ENCODE data around the gene SH3D21.

SH3D21 gene

DNA sequence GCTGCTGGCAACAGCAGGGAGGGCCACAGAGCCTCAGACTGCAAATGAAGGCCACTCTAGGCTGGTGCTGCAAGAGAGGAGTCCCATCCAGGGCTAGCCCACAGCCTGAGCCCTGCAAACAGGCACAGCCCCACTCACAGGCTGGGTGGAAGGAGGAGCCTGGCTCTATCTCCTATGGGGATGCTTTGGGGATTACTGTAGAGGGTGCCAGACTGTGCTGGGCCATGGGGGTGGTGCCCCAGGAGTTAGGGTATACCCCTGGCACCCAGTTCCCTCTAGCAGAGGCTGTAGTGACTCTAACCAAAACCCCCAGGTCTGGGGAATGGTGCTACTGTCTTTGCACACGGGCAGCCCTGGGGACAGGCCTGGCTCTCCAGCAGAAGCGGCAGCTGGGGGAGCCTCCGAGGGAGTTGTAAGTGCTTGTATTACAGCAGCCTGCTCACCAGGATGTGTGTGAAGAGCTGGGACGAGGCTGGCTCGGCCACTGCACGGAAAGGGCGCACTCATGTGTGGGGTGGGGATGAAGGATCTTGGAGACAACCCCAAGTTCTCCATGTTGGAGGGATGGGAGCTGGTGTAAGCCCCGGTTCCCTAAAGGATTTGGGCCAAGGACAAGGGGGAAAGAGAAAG lies 40.7 kb downstream of the SH3D21 start:
- Histone ChIP-seq H3K27ac (ENCODE audit: extremely low read depth, low read depth, low read length) (no peak overlapping the region), H3K9me3 (ENCODE audit: control insufficient read depth, insufficient read depth, low read depth, low read length) (no peaks in the 10 kb centered on the region), H3K4me1 (ENCODE audit: control insufficient read depth, insufficient read depth, low read length) (no peaks in the 10 kb centered on the region), H3K36me3 (ENCODE audit: control insufficient read depth in 2 of 2, insufficient read depth in 1 of 2, low read length in 2 of 2) (peaks cover 0 to 93% of the 10 kb centered on the region in 2 experiments; a peak in 2 of 3 replicates), H3K4me3 (ENCODE audit: low read depth, low read length) (no peak overlapping the region)
- POLR2A ChIA-PET, result no interaction called here
- CTCF ChIA-PET, result interaction anchor here (0.7 to 2.1 kb wide), 3 partner anchors 22 to 102 kb away, joined by 3 to 11 read pairs (median 3); no protein-coding TSS in a partner anchor
- TF ChIP-seq ZFP41 (tag by site-specific recombination; IDR thresholded peaks at IDR 0.05; ENCODE audit: borderline replicate concordance), result no peak
- no peak for TF ChIP-seq ZSCAN16 (tag by site-specific recombination; IDR thresholded peaks at IDR 0.05)
- TF ChIP-seq, protein P1, sequence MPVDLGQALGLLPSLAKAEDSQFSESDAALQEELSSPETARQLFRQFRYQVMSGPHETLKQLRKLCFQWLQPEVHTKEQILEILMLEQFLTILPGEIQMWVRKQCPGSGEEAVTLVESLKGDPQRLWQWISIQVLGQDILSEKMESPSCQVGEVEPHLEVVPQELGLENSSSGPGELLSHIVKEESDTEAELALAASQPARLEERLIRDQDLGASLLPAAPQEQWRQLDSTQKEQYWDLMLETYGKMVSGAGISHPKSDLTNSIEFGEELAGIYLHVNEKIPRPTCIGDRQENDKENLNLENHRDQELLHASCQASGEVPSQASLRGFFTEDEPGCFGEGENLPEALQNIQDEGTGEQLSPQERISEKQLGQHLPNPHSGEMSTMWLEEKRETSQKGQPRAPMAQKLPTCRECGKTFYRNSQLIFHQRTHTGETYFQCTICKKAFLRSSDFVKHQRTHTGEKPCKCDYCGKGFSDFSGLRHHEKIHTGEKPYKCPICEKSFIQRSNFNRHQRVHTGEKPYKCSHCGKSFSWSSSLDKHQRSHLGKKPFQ (tag by site-specific recombination; IDR thresholded peaks at IDR 0.05), result no peak

DNA sequence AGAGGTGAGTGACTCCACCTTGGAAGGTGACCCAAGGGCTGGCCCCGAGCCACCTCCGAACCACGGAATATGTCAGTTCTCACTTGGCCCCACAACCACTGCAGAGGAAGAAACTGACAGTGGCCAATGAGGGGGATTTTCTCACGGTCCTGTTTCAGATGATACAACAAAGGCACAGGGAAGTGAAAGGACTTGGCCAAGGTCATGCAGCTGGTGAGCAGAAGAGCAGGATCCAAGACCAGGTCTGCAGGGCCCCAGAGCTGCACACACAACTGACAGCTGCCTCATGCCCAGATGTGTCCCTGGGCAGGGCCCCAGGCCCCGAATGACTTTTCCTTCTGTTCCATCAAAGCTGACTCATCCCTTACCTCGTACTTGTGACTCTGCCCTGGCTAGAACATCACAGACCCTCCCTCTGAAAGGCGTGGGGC lies 43.1 kb downstream of the SH3D21 start:
- POLR2A ChIA-PET, result no interaction called here
- Histone ChIP-seq H3K9me3 (ENCODE audit: control insufficient read depth, insufficient read depth, low read depth, low read length) (no peaks in the 10 kb centered on the region), H3K4me3 (ENCODE audit: low read depth, low read length) (no peak overlapping the region), H3K4me1 (ENCODE audit: control insufficient read depth, insufficient read depth, low read length) (no peaks in the 10 kb centered on the region), H3K36me3 (ENCODE audit: control insufficient read depth in 2 of 2, insufficient read depth in 1 of 2, low read length in 2 of 2) (peaks cover 0 to 93% of the 10 kb centered on the region in 2 experiments; a peak in 2 of 3 replicates), H3K27ac (ENCODE audit: extremely low read depth, low read depth, low read length) (no peak overlapping the region)
- CTCF ChIA-PET, result interaction anchor here (0.6 kb wide), 1 partner anchor 494 kb away, joined by 3 read pairs; no protein-coding TSS in a partner anchor
- TF ChIP-seq MZF1 (tag by site-specific recombination; IDR thresholded peaks at IDR 0.05; ENCODE audit: borderline replicate concordance), result no peak
- no peak for TF ChIP-seq ZNF654 (tag by site-specific recombination; IDR thresholded peaks at IDR 0.05; ENCODE audit: low read depth)
- TF ChIP-seq, protein P2, sequence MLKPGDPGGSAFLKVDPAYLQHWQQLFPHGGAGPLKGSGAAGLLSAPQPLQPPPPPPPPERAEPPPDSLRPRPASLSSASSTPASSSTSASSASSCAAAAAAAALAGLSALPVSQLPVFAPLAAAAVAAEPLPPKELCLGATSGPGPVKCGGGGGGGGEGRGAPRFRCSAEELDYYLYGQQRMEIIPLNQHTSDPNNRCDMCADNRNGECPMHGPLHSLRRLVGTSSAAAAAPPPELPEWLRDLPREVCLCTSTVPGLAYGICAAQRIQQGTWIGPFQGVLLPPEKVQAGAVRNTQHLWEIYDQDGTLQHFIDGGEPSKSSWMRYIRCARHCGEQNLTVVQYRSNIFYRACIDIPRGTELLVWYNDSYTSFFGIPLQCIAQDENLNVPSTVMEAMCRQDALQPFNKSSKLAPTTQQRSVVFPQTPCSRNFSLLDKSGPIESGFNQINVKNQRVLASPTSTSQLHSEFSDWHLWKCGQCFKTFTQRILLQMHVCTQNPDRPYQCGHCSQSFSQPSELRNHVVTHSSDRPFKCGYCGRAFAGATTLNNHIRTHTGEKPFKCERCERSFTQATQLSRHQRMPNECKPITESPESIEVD (tag by site-specific recombination; IDR thresholded peaks at IDR 0.05), result no peak
- TF ChIP-seq, protein P3, sequence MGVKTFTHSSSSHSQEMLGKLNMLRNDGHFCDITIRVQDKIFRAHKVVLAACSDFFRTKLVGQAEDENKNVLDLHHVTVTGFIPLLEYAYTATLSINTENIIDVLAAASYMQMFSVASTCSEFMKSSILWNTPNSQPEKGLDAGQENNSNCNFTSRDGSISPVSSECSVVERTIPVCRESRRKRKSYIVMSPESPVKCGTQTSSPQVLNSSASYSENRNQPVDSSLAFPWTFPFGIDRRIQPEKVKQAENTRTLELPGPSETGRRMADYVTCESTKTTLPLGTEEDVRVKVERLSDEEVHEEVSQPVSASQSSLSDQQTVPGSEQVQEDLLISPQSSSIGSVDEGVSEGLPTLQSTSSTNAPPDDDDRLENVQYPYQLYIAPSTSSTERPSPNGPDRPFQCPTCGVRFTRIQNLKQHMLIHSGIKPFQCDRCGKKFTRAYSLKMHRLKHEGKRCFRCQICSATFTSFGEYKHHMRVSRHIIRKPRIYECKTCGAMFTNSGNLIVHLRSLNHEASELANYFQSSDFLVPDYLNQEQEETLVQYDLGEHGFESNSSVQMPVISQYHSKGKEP (tag by site-specific recombination; IDR thresholded peaks at IDR 0.05), result no peak
- TF ChIP-seq, protein P4, sequence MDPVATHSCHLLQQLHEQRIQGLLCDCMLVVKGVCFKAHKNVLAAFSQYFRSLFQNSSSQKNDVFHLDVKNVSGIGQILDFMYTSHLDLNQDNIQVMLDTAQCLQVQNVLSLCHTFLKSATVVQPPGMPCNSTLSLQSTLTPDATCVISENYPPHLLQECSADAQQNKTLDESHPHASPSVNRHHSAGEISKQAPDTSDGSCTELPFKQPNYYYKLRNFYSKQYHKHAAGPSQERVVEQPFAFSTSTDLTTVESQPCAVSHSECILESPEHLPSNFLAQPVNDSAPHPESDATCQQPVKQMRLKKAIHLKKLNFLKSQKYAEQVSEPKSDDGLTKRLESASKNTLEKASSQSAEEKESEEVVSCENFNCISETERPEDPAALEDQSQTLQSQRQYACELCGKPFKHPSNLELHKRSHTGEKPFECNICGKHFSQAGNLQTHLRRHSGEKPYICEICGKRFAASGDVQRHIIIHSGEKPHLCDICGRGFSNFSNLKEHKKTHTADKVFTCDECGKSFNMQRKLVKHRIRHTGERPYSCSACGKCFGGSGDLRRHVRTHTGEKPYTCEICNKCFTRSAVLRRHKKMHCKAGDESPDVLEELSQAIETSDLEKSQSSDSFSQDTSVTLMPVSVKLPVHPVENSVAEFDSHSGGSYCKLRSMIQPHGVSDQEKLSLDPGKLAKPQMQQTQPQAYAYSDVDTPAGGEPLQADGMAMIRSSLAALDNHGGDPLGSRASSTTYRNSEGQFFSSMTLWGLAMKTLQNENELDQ (tag by site-specific recombination; IDR thresholded peaks at IDR 0.05; ENCODE audit: low read depth), result no peak
- no peak for TF ChIP-seq IKZF3 (tag by site-specific recombination; IDR thresholded peaks at IDR 0.05)
- TF ChIP-seq TRIM28 (IDR thresholded peaks at IDR 0.05; ENCODE audit: borderline replicate concordance, low read length), result no peak
- no peak for TF ChIP-seq ZNF211 (tag by site-specific recombination; IDR thresholded peaks at IDR 0.05; ENCODE audit: low read depth)
- no peak for TF ChIP-seq ZNF623 (tag by site-specific recombination; IDR thresholded peaks at IDR 0.05)
- no peak for TF ChIP-seq ZIC2 (tag by site-specific recombination; IDR thresholded peaks at IDR 0.05)
- TF ChIP-seq KLF1 (tag by site-specific recombination; IDR thresholded peaks at IDR 0.05), result no peak

Measured in HEK293 (cell line).